ENCODE results near the gene MXD4.

Gene MXD4

DNA sequence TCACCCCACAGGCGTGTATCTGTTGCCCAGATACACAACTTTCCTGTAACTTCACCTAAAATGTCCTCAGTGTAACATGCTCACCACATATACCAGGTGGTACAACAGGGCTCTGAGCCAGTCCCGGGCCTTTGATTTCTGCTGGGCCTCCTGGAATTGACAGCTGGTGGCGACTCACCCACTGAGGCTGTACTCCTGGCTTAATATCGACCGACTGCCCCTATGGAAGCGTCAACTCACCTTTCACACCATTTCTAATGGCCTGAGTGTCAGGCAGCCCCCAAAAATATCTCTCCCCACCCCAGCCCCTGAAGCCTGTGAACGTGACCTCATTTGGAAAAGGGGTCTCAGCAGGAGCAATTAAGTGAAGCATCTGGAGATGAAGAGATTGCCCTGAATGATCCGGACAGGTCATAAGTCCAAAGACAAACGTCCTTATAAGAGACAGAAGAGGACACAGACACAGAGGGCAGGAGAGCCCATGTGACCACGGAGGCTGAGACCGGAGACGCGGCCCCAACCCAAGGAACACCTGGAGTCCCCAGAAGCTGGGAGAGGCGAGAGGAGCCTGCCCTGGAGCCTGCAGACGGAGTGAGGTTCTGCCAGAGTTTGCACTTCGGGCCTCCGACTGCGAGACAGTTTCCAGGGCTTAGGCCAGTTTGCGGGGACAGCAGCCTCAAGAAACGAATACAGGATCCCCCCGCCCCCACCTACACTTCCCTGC is 12.6 kb upstream of the MXD4 start:
- no peak for DNase-seq

DNA sequence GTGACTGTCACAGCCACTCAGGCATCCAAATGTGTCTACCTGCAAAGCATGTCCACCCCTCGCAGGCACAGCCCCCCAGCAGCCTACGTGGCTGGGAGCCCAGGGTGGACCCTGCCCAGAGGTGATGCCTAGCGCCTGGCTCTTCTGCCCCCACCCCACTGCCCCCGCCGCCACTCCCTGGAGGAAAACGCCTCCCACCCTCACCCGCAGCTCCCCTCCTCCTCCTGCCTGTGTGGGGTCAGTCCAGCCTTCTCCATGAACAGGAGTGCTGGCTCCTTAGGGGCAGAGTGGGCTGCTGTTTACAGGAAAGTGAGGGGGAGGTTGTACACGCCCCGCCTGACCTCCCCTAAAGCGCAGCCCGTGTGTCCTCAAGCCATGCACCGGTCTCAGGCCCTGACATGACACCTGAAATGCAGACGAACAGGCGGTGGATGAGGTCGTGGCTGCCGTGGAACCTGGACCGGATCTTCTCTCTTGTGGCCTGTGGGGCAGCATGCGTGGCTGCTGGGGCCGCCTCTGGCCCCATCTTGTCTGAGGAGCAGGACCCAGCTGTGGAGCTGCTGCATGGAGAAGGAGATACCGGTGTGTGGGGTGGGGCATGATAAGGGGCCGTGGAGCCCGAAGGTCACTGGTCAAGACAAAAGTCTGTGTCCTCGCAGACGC is 11.9 kb upstream of the MXD4 start:
- no peak for DNase-seq

GRCh38 chr4:2273221-2273620 is 11.3 kb upstream of the MXD4 start:
- DNase-seq = no peak

DNA sequence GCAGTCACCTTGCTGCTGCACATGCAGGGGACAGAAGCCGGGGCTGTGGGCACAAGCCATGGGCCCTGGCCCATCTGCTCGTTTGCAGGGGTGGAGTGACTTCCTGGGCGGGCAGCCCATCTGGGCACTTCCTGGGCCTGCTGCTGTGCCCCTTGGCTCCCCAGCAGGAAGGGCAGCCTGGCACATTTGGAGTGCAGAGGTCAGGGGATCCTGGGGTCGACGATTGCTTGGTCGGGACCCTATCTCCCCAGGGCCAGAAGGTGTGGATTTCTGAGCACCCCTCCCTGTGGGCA is 10.9 kb upstream of the MXD4 start:
- no peak for DNase-seq

GRCh38 chr4:2272026-2272827 is 10.3 kb upstream of the MXD4 start:
- DNase-seq = no peak

GRCh38 chr4:2271279-2272025 is 9.5 kb upstream of the MXD4 start:
- DNase-seq = no peak

GRCh38 chr4:2270341-2271165 is 8.6 kb upstream of the MXD4 start:
- no peak for DNase-seq

- DNase-seq = no peak
Measured at GRCh38 chr4:2269618-2270163, 7.8 kb upstream of the MXD4 start.

DNA sequence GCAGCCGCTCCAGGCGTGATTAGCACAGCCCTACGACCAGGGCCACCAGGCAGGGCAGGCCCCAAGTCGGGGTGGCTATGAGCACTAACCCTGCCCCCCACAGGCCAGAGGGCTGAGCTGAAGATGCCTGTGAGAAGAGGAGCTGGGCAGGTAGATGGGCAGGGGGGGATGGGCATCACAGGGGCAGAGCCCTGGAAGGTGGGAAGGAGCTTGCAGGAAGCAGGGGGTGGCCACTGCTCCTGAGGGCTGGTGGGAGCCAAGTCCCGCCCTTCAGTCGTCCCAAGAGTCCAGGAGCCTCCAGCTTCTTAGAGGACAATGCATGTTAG is 7.3 kb upstream of the MXD4 start:
- DNase-seq = no peak

DNA sequence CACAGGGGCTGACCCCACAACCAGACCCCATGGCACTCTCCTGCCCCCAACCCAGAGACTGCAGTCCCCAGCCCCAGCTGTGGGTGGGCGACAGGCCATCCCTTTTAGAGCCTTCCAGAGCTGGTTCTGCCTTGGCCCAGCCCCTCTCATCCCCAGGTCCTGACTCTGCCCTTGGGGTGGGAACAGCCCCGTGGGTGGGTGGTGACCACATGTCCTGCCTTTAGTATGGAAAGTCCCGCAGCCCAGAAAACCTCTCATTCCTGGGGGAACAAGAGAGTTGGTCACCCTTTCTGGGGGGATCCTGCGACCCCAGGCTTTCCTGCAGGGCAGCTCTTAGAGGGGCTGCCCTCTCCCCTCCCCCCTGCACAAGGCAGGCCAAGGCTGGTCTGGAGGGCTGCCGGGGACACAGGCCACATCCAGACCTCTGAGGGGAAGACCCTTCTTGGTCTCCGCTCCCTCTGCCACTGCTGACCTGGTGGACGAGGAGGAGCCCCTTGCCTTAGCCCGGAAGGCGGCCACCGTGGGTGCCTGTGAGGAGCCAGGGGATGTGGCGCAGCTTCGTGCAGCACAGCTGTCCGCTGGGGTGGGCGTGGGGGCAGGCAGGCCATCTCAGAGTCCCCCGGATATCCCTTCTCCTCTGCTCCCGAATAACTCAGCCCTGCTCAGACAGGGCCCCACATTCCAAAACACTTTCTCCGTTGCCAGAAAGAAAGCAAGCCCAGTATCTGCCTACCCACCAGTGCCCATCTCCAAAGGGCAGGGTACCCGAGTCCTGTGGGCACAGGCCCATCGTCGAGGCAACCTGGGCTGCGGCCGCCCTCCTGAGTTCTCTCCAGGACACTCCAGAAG is 6.7 kb upstream of the MXD4 start:
- no peak for DNase-seq

DNA sequence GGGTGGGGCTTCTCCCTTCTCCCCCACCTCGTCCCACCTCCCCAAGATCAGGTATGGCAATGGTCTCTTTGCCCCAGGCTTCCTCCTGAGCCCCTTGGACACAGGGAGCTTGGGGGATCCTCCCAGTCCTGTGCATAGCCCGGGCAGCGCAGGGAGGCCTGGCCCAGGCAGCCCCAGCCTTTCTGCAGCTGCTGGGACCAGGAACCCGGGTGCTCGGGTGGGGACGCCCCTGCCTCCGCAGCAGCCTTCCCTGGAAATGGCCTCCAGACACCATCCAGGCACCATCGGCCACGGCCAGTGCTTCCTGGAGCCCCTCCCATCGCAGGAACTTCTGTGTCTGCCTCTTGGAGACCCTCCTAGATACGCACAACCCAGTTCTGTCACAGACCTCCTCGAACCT is 5.9 kb upstream of the MXD4 start:
- DNase-seq = no peak

- DNase-seq = no peak
Measured at GRCh38 chr4:2267320-2267811, 5.5 kb upstream of the MXD4 start.

DNA sequence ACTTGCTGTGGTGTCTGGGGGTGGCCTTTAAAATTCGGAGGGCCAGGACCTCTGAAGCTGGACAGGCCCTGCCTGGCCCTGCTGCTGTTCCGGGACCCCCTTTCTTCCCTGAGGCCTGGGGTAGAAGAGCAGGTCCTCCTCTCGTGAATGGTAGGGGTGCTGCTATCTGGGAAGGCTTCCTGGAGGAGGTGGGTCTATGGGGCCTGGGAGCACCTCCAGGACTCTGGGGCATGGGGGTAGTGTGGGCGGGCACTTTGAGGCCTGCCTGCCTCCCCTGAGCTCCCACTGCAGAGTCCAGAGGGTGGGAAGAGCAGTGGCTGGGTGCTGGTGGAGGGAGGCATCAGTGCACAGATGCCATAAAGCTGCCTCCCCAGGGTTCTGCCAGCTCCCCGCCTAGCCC is 4.9 kb upstream of the MXD4 start:
- DNase-seq = no peak

GRCh38 chr4:2266181-2266580 is 4.3 kb upstream of the MXD4 start:
- DNase-seq = no peak

- no peak for DNase-seq
Measured at GRCh38 chr4:2265113-2266110, 3.5 kb upstream of the MXD4 start.

DNA sequence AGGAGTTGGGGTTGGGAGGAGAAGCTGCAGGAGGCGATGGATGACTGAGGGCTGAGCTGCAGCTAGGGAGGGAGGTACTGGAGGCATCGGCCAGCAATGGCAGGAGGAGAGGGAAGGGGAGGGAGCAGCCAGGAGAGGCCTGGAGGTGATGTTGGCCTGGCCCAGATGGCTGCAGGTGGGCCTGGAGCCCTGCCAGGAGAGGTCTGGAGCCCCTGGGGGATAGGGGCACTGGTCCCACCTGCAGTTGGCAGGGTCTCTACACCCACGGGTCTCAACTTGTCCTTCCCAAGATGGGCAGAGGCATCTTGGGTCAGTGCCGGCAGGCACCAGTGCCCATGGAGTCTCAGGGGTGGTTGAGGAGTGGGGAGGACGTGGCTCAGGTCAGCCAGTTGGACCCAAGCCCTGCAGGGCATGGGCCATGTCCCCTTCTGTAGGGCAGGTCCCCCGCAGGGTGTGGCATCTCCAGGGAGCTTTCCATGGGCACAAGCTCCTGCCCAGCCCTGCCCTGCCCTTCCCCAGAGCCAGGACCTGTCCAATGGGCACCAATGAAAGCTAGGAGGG is 2.7 kb upstream of the MXD4 start:
- DNase-seq = no peak

GRCh38 chr4:2263926-2264321 is 2.0 kb upstream of the MXD4 start:
- no peak for DNase-seq

DNA sequence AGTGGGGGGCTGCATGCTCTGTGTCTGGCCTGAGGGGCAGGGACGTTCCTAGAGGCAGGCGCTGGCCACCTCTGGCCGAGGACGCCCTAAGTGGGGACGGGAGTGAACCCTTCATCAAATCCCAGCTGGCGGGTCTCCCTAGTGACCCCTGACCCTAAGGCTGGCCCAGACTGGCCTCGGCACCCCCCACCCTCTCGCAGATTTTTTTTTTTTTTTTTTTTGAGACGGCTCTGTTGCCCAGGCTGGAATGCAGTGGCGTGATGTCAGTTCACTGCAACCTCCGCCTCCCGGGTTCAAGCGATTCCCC is 988 bp upstream of the MXD4 start:
- no peak for DNase-seq

GRCh38 chr4:2262145-2262943 is 435 bp upstream of the MXD4 start:
- DNase-seq = peak; percentile 90
